Fibroblast of skin of right biceps (primary cell): ENCODE measurements around the gene CD86.

Source experiments
- DNase-seq: peaks from one replicate; pipeline ENCODE4 v3.0.0-alpha.2; 2013

The CD86 gene

DNA sequence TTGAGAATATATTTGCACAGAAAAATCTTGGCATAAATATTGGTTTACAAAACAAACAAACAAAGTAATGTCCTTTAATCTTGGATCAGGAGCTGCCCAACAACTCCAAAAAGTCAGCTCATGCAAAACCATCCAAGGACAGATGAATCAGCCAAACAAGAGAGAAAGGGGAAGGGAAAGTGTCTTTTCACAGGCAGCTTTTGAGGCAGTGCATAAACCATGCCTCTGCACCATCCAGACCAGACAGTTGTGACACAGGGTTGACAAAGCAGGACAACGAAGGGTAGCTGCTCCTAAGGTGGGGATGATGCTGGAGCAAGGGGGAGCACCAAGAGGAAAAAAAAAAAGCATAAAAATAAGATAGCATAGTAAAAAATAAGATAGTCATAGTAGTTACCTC is 8.7 kb downstream of the CD86 start:
- no peak for DNase-seq

DNA sequence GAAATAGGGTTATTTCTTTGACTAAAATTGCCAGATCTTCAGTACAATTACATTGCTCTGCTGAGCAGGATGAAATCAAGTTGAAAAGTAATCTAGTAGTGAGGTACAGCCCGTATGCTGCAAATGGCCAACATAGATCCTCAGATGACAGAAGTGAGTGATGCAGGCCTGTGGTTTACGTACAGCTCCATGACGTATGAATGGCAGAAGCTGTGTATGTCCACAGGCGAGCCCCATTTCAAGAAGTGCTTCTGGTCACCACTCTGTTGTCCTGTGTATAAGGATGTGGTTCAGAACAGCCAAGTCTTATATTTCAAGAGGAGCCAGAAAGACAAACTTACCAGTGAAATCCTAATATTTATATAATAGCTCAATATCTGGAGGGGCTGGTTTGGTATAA is 9.2 kb downstream of the CD86 start:
- no peak for DNase-seq

GRCh38 chr3:122066331-122067213 is 11.4 kb downstream of the CD86 start:
- DNase-seq: no peak

DNA sequence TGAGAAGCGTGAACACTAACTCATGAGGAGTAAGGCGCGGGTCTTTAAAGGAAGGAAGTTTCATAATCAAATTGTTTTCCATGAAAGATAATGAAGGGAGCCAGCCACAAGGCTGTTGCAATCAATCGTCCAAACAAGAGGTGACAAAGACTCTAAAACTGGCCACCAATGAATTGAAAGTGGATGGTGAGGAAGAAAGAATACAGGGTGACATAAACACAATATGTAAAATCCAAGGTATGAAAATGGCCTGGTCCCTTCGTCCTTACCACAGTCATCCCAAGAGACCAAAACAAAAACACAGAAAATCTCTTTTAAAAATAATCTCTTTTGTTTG is 12.0 kb downstream of the CD86 start:
- no peak for DNase-seq

GRCh38 chr3:122067588-122068240 is 12.6 kb downstream of the CD86 start:
- DNase-seq: no peak

DNA sequence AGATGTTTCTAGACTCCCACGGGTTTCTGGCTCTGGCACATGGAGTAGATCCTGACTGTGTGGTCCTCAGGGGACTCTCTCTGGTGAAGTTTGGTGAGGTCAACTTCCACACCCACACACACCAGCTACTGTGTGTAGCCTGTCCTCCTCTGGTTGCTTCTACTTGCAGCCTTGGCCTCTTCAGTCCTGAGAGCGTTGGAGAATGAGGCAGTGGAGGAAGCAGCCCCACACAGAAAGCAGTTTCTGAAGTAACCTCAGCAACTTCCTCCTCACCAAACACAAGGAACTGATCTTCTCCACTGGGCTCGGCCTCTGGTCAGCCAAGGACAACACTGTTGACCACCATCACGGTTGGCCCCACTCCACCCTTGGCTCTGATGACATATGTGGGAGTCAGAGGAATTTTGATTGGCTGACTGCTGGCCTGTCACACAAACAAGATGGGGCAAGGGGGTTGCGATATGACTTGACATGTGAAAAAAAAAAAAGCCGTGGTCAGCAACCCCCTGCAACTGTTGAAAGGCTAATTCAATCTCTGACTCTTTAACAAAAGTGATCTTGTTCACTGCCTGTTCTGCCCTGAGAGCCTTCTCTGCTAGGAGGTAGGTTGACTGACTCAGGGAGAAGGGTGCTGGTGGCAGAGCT is 19.6 kb downstream of the CD86 start:
- no peak for DNase-seq

GRCh38 chr3:122076491-122077292 is 21.5 kb downstream of the CD86 start:
- no peak for DNase-seq

GRCh38 chr3:122077293-122078234 is 22.4 kb downstream of the CD86 start:
- no peak for DNase-seq

GRCh38 chr3:122078235-122078935 is 23.2 kb downstream of the CD86 start:
- no peak for DNase-seq

- DNase-seq: no peak
These were observed 24.5 kb downstream of the CD86 start for GRCh38 chr3:122079524-122080206.

- DNase-seq: no peak
These were observed 25.0 kb downstream of the CD86 start for GRCh38 chr3:122080207-122080587.

DNA sequence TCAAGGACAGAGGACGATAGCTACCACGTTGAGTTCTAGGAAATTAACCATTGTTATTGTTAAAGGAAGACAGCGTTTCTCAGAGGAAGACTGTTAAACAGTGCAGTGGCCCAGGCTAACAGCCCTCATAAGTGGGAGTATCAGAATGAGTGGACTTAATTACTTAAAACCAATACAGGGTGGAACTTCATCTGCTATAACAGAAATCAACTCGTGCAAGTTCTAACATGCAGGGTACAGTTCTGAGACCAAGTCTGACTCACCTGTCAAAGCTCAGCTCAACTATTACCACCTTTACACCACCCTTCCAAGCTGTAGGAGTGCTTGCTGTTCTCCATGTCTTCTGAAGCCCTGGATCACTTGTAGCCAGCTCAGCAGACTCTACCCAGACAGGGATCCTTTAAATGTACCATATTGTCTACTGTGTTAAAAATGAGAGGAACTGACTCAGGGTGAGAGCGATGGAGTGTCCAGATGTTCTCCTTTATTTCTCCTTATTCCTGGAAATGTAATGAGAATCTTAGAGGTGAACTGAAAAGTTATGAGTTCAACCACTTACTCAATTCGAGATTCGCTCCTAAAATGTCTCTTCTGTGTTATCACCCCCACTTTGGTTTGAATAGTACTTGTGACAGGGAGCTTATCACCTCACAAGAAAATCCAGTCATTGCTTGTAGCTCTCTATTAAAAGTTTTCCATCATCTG is 26.5 kb downstream of the CD86 start:
- no peak for DNase-seq

GRCh38 chr3:122082357-122082756 is 27.2 kb downstream of the CD86 start:
- DNase-seq: no peak

- no peak for DNase-seq
These were observed 29.6 kb downstream of the CD86 start for GRCh38 chr3:122084799-122085198.

DNA sequence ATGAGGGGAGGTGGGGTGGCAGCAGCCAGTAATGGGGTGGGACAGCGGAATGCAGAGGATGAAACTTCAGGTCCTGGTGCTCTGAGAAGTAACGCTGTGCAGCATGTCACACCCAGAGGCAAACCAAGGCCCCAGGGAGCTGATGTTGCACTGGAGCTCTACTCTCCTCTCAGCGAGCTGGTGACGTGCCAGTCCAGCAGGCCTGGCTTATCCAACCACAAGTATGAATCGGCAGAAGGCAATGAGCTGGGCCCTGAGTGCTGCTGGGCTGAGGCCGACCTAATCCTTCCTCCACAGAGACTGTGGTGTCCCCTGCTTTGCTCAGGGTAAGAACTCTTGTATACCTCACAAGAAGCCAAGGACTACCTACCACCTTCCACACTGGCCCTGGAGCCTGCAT is 30.5 kb downstream of the CD86 start:
- no peak for DNase-seq

GRCh38 chr3:122088531-122088930 is 33.4 kb downstream of the CD86 start:
- DNase-seq: no peak

DNA sequence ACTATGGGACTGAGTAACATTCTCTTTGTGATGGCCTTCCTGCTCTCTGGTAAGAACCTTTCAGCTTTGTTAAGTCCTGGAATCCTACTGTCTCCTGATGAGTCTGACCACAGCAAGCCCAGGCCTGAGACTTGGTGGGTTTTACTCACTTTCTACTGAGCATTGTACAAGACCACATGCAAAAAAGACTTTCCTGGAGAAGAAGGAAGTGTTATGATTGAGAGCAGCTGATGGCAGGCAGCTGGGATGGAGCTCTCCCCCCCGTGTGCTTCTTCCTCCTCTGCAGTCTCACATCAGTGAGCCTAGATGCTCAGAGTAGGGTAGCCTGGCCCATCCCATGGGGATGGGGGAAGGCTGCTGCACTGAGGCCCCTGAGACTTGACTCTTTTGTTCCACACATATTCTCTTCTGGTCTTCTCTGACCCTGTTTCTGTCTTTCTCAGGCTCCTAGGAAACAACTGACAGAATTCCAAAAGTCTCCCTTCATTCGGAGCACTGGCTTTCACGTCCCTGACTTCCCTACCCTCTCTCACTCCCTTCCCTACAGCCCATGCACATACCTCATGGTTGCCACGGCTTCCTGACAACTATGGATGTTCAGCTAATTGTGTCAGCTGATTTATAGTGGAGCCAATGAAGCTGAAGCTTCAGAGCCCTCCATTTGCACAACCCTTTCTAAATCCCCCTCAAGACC is 36.6 kb downstream of the CD86 start:
- DNase-seq: no peak

GRCh38 chr3:122092460-122093165 is 37.5 kb downstream of the CD86 start:
- peak; percentile 26 for DNase-seq

DNA sequence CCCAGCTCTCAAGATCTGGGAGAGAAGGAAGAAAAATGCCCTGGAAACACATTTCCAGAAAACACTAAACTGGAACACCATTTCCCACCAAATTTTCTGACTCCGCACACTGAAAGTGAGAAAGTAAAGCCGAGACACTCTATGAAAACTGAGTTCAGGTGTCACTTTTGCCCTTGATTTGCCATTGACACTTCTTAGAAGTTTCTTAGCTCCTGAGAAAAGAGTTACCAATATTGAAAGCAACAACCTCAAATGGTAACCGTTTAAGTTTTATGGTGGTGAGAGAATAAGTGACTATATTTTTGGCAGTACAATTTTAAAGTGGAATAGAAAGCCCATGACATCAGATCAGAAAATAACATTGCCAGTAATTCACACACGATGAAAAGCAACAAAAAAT is 39.0 kb downstream of the CD86 start:
- DNase-seq: no peak
